ENCODE results near the gene SGPP2. TPM values are rescaled to one million over a fixed set of nuclear protein-coding genes. Genes with fewer than 3 reads are reported as not detected.

SGPP2 gene
- total RNA-seq, 2 experiments from 2014 or later, result not detected

GRCh38 chr2:222568865-222569264 lies 144.5 kb downstream of the SGPP2 start:
- Histone ChIP-seq H3K9me3 (ENCODE audit: low read length) (no peaks in the 10 kb centered on the region), H3K9me2 (ENCODE audit: insufficient read depth, low read length) (no peaks in the 10 kb centered on the region), H3K36me3 (ENCODE audit: insufficient read depth, low read length) (peaks cover 88% of the 10 kb centered on the region), H3K79me2 (ENCODE audit: insufficient read depth, low read depth, low read length) (no peaks in the 10 kb centered on the region), H3K4me1 (ENCODE audit: insufficient read depth, low read length, poor library complexity, severe bottlenecking) (no peaks in the 10 kb centered on the region), H3K27ac (ENCODE audit: low read depth, low read length, poor library complexity, severe bottlenecking) (no peak overlapping the region), H2AFZ (ENCODE audit: low read length) (no peak overlapping the region), H4K20me1 (ENCODE audit: insufficient read depth, low read length) (no peaks in the 10 kb centered on the region; the same call in 1 of the 2 replicates), H3K4me2 (ENCODE audit: low read length) (no peak overlapping the region), H3K4me3 (ENCODE audit: low read depth, low read length, poor library complexity, severe bottlenecking) (no peak overlapping the region)
- intact Hi-C loops (cut with micrococcal nuclease; ENCODE audit: unreplicated experiment), result no loop called here
- ChIA-PET CTCF (ENCODE audit: unreplicated experiment) (no interaction called here), POLR2A (interaction anchor here (0.6 kb wide), 1 partner anchor 1992 kb away, joined by 3 read pairs; no protein-coding TSS in a partner anchor)
- no TSS peak for BruUV-seq (replicated peaks)
- no peak for DNase-seq (ENCODE audit: low spot score)
- TF ChIP-seq CTCF (conservative IDR thresholded peaks at IDR 0.05; ENCODE audit: low read length) (no peak), EZH2phosphoT487 (IDR thresholded peaks at IDR 0.05; ENCODE audit: borderline replicate concordance, low read depth, low read length) (no peak)

- Histone ChIP-seq H3K4me3 (ENCODE audit: low read depth, low read length, poor library complexity, severe bottlenecking) (no peak overlapping the region), H3K27ac (ENCODE audit: low read depth, low read length, poor library complexity, severe bottlenecking) (no peak overlapping the region), H3K9me2 (ENCODE audit: insufficient read depth, low read length) (no peaks in the 10 kb centered on the region), H2AFZ (ENCODE audit: low read length) (no peak overlapping the region), H3K4me1 (ENCODE audit: insufficient read depth, low read length, poor library complexity, severe bottlenecking) (no peaks in the 10 kb centered on the region), H3K9me3 (ENCODE audit: low read length) (no peaks in the 10 kb centered on the region), H3K79me2 (ENCODE audit: insufficient read depth, low read depth, low read length) (no peaks in the 10 kb centered on the region), H3K36me3 (ENCODE audit: insufficient read depth, low read length) (peaks cover 93% of the 10 kb centered on the region), H3K4me2 (ENCODE audit: low read length) (no peak overlapping the region), H4K20me1 (ENCODE audit: insufficient read depth, low read length) (no peaks in the 10 kb centered on the region; the same call in 1 of the 2 replicates)
- DNase-seq (ENCODE audit: low spot score), result no peak
- intact Hi-C loops (cut with micrococcal nuclease; ENCODE audit: unreplicated experiment), result no loop called here
- no TSS peak for BruUV-seq (replicated peaks)
- CTCF ChIA-PET (ENCODE audit: unreplicated experiment), result no interaction called here
- no peak for TF ChIP-seq EZH2phosphoT487 (IDR thresholded peaks at IDR 0.05; ENCODE audit: borderline replicate concordance, low read depth, low read length)
- no peak for TF ChIP-seq CTCF (conservative IDR thresholded peaks at IDR 0.05; ENCODE audit: low read length)
- POLR2A ChIA-PET, result interaction anchor here (0.5 to 1.2 kb wide), 3 partner anchors 9 to 294 kb away, joined by 4 to 6 read pairs (median 4); no protein-coding TSS in a partner anchor
Measured at GRCh38 chr2:222569826-222570225, 145.5 kb downstream of the SGPP2 start.

GRCh38 chr2:222572264-222572721 lies 147.9 kb downstream of the SGPP2 start:
- Histone ChIP-seq H3K9me2 (ENCODE audit: insufficient read depth, low read length) (no peaks in the 10 kb centered on the region), H3K4me2 (ENCODE audit: low read length) (no peak overlapping the region), H3K4me1 (ENCODE audit: insufficient read depth, low read length, poor library complexity, severe bottlenecking) (no peaks in the 10 kb centered on the region), H3K4me3 (ENCODE audit: low read depth, low read length, poor library complexity, severe bottlenecking) (no peak overlapping the region), H3K79me2 (ENCODE audit: insufficient read depth, low read depth, low read length) (no peaks in the 10 kb centered on the region; the same call in 1 of the 2 replicates), H3K36me3 (ENCODE audit: insufficient read depth, low read length) (peaks cover 94% of the 10 kb centered on the region), H3K27ac (ENCODE audit: low read depth, low read length, poor library complexity, severe bottlenecking) (no peak overlapping the region), H3K9me3 (ENCODE audit: low read length) (no peaks in the 10 kb centered on the region), H2AFZ (ENCODE audit: low read length) (no peak overlapping the region), H4K20me1 (ENCODE audit: insufficient read depth, low read length) (no peaks in the 10 kb centered on the region; the same call in 1 of the 2 replicates)
- no TSS peak for BruUV-seq (replicated peaks)
- ChIA-PET POLR2A (interaction anchor here (2.0 kb wide), 1 partner anchor 11 kb away, joined by 9 read pairs; no protein-coding TSS in a partner anchor), CTCF (ENCODE audit: unreplicated experiment) (no interaction called here)
- DNase-seq (ENCODE audit: low spot score), result no peak
- intact Hi-C loops (cut with micrococcal nuclease; ENCODE audit: unreplicated experiment), result no loop called here
- no peak for TF ChIP-seq EZH2phosphoT487 (IDR thresholded peaks at IDR 0.05; ENCODE audit: borderline replicate concordance, low read depth, low read length)
- no peak for TF ChIP-seq CTCF (conservative IDR thresholded peaks at IDR 0.05; ENCODE audit: low read length)
